Panc1 (cell line): ENCODE data around the gene HIGD2A. TPM values are rescaled to one million over a fixed set of nuclear protein-coding genes. Genes with fewer than 3 reads are reported as not detected.

Source experiments
- ATAC-seq: fragments of 200-7000 bp; cut with Tn5 transposase; 2 replicates; pipeline ENCODE4 v1.9.1; 2020; ENCODE audit warnings: mild to moderate bottlenecking, moderate library complexity
- BruUV-seq: library from RNA; stranded (reverse); fragments of 400-500 nt; replicated peaks from 2 replicates; lab custom pipeline; 2021; lab: Mats Ljungman, UMichigan
- CTCF ChIA-PET: fragments of 300-600 bp; sonication (Branson Sonifier 250); formaldehyde crosslinking; loops from one replicate; lab custom pipeline; 2022; ENCODE audit warnings: antibody characterized with exemption; lab: Charles Lee
- POLR2A ChIA-PET: fragments of 300-600 bp; sonication (Branson Sonifier 250); formaldehyde crosslinking; loops from one replicate; lab custom pipeline; 2022; ENCODE audit warnings: antibody characterized with exemption; lab: Charles Lee
- DNase-seq: peaks from one replicate; pipeline ENCODE4 v3.0.0-alpha.2; 2010; ENCODE audit warnings: low read depth, low spot score
- H3K27ac ChIP-seq: 2 replicates; pipeline ENCODE4 v1.5.1; 2011; ENCODE audit warnings: mild to moderate bottlenecking, low read length, inconsistent platforms
- H3K27me3 ChIP-seq: fragments of 200-500 bp; sonication (Bioruptor generic); 2 replicates; pipeline ENCODE4 v1.6.0; 2014; ENCODE audit warnings: low read length, inconsistent platforms; ENCODE audit not compliant: control insufficient read depth, insufficient read depth
- H3K36me3 ChIP-seq: fragments of 200-500 bp; sonication (Bioruptor generic); 2 replicates; pipeline ENCODE4 v1.5.1; 2014; ENCODE audit warnings: inconsistent platforms, mild to moderate bottlenecking, low read length, moderate library complexity; ENCODE audit not compliant: control insufficient read depth, insufficient read depth
- H3K4me1 ChIP-seq: 2 replicates; pipeline ENCODE4 v1.5.1; 2011; ENCODE audit warnings: inconsistent platforms, mild to moderate bottlenecking, low read length, moderate library complexity; ENCODE audit not compliant: control insufficient read depth, insufficient read depth
- H3K4me3 ChIP-seq, 2 experiments: 2 replicates each; pipeline ENCODE4 v1.5.1; 2011 to 2012; ENCODE audit warnings: low read depth in 2 of 2, low read length in 2 of 2, mild to moderate bottlenecking in 2 of 2, inconsistent platforms in 1 of 2, moderate library complexity in 1 of 2
- H3K9me3 ChIP-seq: fragments of 200-500 bp; sonication (Bioruptor generic); 2 replicates; pipeline ENCODE4 v1.5.1; 2014; ENCODE audit warnings: low read depth, mild to moderate bottlenecking, inconsistent platforms, low read length, moderate library complexity; ENCODE audit not compliant: control insufficient read depth, insufficient read depth
- POLR2AphosphoS5 ChIP-seq: IDR thresholded peaks from 2 replicates; pipeline ENCODE4 v1.6.1; 2012; ENCODE audit warnings: mild to moderate bottlenecking, low read depth, low read length, moderate library complexity
- SIN3A ChIP-seq: IDR thresholded peaks from 2 replicates; pipeline ENCODE4 v1.6.1; 2012; ENCODE audit warnings: low read depth, mild to moderate bottlenecking, low read length, moderate library complexity, borderline replicate concordance; ENCODE audit not compliant: insufficient read depth
- TCF7L2 ChIP-seq: IDR thresholded peaks from 2 replicates; pipeline ENCODE4 v1.6.1; 2011; ENCODE audit warnings: mild to moderate bottlenecking, low read depth, low read length, inconsistent platforms
- in situ Hi-C: cut with HindIII; loops from 2 replicates; pipeline ENCODE4 v1.10.0; 2016; ENCODE audit warnings: low sequenced_read_pairs, low pct_unique_long_range_greater_than_20kb
- intact Hi-C: fragments of 100-400 bp; cut with micrococcal nuclease; formaldehyde crosslinking; loops from one replicate; pipeline ENCODE4 v1.10.0; 2022; ENCODE audit not compliant: unreplicated experiment
- total RNA-seq: library from RNA; stranded (reverse); gene quantifications from one replicate; pipeline ENCODE4 v1.2.1, GENCODE V29; 2021; ENCODE audit not compliant: unreplicated experiment
- TF ChIP-seq, protein P1 (sequence below): fragments of 450-650 bp; IDR thresholded peaks from 2 replicates; pipeline ENCODE4 v1.5.1; 2017; ENCODE audit warnings: mild to moderate bottlenecking
- TF ChIP-seq, protein P2 (sequence below), 2 experiments: IDR thresholded peaks; 2 replicates each; pipeline ENCODE4 v1.6.1; 2011 to 2012; ENCODE audit warnings: low read depth in 2 of 2, control low read depth in 1 of 2, low read length in 1 of 2, mild to moderate bottlenecking in 1 of 2, moderate library complexity in 1 of 2; ENCODE audit not compliant: insufficient read depth in 1 of 2

HIGD2A gene
- total RNA-seq, 1 experiment from 2014 or later: 162 TPM

DNA sequence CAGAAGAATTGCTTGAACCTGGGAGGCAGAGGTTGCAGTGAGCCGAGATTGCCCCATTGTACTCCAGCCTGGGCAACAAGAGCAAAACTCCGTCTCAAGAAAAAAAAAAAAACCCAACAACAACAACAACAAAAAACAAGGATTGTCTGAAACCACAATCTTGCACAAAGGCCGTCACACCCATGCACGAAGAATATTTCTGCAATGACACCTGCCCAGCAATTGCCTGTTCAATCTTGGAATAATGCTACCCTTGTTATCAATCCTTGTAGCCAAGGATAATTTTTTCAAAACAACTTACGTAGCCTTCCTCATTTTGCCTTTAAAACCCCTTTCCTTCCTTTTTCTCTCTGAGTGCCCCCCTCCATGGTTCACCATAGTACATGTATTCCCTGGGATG, 31.5 kb downstream of the HIGD2A start:
- CTCF ChIA-PET: no interaction called here
- in situ Hi-C loops (no loop called here), intact Hi-C loops (no loop called here)
- no TSS peak for BruUV-seq
- ATAC-seq (no peak), DNase-seq (no peak)
- Histone ChIP-seq H3K27ac (no peak overlapping the region), H3K27me3 (no peaks in the 10 kb centered on the region), H3K9me3 (no peaks in the 10 kb centered on the region), H3K36me3 (no peaks in the 10 kb centered on the region), H3K4me1 (peaks cover 11% of the 10 kb centered on the region), H3K4me3 (no peak overlapping the region)
- TF ChIP-seq, protein P1, sequence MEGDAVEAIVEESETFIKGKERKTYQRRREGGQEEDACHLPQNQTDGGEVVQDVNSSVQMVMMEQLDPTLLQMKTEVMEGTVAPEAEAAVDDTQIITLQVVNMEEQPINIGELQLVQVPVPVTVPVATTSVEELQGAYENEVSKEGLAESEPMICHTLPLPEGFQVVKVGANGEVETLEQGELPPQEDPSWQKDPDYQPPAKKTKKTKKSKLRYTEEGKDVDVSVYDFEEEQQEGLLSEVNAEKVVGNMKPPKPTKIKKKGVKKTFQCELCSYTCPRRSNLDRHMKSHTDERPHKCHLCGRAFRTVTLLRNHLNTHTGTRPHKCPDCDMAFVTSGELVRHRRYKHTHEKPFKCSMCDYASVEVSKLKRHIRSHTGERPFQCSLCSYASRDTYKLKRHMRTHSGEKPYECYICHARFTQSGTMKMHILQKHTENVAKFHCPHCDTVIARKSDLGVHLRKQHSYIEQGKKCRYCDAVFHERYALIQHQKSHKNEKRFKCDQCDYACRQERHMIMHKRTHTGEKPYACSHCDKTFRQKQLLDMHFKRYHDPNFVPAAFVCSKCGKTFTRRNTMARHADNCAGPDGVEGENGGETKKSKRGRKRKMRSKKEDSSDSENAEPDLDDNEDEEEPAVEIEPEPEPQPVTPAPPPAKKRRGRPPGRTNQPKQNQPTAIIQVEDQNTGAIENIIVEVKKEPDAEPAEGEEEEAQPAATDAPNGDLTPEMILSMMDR: no peak
- no peak for TF ChIP-seq POLR2AphosphoS5
- TF ChIP-seq, protein P2, sequence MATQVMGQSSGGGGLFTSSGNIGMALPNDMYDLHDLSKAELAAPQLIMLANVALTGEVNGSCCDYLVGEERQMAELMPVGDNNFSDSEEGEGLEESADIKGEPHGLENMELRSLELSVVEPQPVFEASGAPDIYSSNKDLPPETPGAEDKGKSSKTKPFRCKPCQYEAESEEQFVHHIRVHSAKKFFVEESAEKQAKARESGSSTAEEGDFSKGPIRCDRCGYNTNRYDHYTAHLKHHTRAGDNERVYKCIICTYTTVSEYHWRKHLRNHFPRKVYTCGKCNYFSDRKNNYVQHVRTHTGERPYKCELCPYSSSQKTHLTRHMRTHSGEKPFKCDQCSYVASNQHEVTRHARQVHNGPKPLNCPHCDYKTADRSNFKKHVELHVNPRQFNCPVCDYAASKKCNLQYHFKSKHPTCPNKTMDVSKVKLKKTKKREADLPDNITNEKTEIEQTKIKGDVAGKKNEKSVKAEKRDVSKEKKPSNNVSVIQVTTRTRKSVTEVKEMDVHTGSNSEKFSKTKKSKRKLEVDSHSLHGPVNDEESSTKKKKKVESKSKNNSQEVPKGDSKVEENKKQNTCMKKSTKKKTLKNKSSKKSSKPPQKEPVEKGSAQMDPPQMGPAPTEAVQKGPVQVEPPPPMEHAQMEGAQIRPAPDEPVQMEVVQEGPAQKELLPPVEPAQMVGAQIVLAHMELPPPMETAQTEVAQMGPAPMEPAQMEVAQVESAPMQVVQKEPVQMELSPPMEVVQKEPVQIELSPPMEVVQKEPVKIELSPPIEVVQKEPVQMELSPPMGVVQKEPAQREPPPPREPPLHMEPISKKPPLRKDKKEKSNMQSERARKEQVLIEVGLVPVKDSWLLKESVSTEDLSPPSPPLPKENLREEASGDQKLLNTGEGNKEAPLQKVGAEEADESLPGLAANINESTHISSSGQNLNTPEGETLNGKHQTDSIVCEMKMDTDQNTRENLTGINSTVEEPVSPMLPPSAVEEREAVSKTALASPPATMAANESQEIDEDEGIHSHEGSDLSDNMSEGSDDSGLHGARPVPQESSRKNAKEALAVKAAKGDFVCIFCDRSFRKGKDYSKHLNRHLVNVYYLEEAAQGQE (IDR thresholded peaks at IDR 0.05; ENCODE audit: insufficient read depth in 1 of 2, low read depth in 2 of 2, low read length in 1 of 2): no peak
- no peak for TF ChIP-seq SIN3A
- TF ChIP-seq TCF7L2: no peak
- POLR2A ChIA-PET: interaction anchor here (0.6 kb wide), 1 partner anchor 120 kb away, joined by 3 read pairs; no protein-coding TSS in a partner anchor

DNA sequence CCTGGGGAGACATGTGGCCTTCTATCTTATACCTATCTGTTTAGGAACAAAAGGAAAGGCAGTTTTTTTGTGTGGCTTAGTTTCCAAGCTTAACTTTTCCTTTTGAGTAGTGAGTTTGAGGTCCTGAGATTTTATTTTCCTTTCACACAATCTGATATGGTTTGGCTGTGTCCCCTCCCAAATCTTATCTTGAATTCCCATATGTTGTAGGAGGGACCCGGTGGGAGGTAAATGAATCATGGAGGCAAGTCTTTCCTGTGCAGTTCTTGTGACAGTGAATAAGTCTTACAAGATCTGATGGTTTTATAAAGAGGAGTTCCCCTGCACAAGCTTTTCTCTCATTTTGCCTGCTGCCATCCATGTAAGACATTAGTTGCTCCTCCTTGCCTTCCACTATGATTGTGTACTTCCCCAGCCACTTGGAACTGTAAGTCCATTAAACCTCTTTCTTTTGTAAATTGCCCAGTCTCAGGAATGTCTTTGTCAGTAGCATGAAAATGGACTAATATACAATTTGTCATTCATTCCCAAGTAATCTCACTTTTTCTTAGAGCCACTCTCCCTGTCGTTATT, 32.5 kb downstream of the HIGD2A start:
- no peak overlapping the region for H3K27ac ChIP-seq
- ChIA-PET CTCF (interaction anchor here (0.6 kb wide), 1 partner anchor 16 kb away, joined by 3 read pairs; no protein-coding TSS in a partner anchor), POLR2A (interaction anchor here (0.5 kb wide), 1 partner anchor 29 kb away, joined by 3 read pairs; no protein-coding TSS in a partner anchor)
- H3K4me3 ChIP-seq: no peak overlapping the region
- no TSS peak for BruUV-seq
- H3K4me1 ChIP-seq: peaks cover 6% of the 10 kb centered on the region; the same call in 1 of the 2 replicates
- DNase-seq: no peak
- H3K9me3 ChIP-seq: no peaks in the 10 kb centered on the region
- intact Hi-C loops (no loop called here), in situ Hi-C loops (no loop called here)
- H3K36me3 ChIP-seq: no peaks in the 10 kb centered on the region
- ATAC-seq: no peak
- TF ChIP-seq TCF7L2 (no peak), SIN3A (no peak), POLR2AphosphoS5 (no peak)
- TF ChIP-seq, protein P1: no peak
- TF ChIP-seq, protein P2 (IDR thresholded peaks at IDR 0.05; ENCODE audit: insufficient read depth in 1 of 2, low read depth in 2 of 2, low read length in 1 of 2): no peak
- no peaks in the 10 kb centered on the region for H3K27me3 ChIP-seq
